SKM-1 (cell line): ENCODE results near the gene SHC1.

ENCODE experiments used
- DNase-seq: peaks from one replicate; lab custom pipeline; 2025; ENCODE audit not compliant: unreplicated experiment; lab: John Stamatoyannopoulos, UW

SHC1 gene

DNA sequence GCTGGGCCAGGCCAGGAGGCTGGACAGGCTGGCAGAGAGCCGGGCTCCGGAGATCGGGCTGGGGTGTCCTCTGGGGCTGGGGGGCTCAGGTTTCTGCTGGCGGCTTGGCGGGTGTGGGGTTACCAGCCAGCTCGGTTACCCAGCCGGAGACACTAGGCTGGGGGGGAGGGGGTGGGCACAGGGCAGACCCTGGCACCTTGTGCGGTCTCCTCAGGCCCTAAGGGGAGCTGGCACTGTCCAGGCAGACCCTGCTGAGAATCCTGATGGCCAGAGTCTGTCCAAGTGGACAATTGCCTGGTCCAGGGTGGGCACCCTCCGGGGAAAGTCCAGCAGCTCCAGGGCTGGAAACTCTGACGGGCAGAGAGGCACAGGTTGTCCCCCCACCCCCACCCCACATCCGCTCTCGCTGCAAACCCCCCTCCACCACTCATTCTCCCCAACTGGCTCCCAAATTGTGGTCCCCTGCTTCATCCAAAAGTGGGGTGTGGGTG lies 38.7 kb upstream of the SHC1 start:
- DNase-seq: no peak

DNA sequence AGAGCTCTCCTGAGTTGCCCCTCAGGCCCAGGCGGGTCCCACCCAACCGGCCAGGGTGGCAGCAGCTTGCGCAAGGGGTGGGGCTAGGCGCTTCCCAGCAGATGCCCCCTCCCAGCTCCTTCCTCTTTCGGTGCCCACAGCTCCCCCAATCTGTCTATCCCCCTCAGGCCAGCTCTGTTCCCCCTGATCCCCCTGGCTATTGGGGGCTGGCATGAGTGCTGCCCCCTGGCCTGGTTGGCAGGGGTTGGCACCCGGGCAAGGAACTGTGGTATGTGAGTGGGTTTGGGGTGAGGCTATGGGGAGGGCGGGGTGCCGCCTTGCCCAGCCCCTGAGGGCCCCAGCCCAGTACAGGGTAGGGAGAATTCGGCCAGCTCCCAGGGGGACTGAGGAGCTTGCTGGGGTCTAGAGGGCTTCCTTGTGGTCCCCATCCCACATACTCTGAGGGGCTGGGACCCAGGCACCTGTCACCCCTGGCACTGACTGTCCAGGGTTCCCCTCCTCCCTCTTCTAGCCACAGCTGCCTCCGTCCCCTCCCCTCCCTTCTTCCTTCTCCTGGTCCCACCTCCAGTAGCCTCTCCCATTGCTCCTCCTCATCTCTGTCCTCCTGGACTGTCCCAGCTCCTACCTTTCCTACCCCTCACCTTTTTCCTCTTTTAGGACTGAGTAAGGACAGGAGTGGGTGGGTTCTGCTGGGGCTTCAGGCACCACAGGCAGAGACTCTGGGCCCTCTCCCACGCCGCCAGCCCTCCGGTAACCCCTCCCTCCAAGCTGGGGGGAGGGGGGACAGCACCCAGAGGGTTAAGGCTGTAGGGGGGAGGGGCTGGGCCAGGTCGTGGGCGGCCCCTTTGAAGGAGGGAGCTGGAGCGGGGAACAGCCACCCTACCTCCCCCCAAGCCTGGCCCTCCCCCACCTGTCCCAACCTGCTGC lies 37.7 kb upstream of the SHC1 start:
- no peak for DNase-seq

DNA sequence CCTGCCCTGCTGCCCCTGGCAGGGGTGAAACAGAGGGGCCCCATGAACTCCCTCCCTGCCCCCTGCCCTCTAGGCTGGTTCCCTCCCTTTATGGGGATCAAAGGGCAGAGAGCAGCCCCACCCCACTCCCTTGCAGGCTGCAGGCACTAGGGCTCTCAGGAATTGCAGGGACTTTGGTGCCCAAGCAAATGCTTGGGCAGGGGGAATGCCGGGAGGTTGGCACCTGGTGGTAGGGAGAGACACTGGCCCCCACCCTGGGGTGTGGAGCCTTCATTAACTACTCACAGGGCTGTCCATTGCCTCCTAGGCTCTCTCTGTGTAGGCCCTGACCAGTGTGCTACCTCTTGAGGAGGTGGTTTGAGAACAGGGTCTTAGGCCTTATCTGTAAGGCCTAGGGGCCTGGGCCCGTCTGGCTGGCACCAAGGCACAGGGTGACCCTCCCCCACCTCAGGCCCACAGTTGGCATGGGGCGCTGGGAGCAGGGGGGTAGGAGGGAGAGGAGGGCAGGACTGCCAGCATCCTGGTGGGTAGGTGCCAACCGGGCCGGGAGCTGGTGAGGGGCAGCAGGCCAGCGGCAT lies 36.8 kb upstream of the SHC1 start:
- DNase-seq: no peak

DNA sequence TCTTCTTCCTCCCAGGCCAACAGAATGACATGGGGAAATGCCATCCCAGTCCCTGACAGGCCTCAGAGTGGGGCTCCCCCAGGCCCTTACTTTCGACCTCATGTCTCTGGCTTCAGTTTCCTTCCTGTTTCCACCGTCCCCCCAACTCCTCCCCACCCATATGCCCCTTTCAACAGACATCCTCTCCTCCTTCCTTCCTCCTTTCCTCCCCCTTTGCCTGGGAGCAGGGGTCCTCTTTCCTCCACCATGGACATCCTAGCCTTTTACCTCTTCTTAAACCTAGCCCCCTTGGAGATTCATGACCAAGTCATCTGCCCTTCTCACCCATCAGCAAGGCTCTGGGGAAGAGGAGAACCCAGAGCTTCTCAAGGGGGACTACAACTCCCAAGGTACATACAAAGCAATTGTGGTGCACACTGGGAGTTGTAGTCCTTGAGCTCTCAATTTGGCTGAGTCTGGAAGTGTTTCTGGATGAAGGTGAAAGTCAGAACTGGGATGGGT lies 36.1 kb upstream of the SHC1 start:
- DNase-seq: peak; percentile 90

DNA sequence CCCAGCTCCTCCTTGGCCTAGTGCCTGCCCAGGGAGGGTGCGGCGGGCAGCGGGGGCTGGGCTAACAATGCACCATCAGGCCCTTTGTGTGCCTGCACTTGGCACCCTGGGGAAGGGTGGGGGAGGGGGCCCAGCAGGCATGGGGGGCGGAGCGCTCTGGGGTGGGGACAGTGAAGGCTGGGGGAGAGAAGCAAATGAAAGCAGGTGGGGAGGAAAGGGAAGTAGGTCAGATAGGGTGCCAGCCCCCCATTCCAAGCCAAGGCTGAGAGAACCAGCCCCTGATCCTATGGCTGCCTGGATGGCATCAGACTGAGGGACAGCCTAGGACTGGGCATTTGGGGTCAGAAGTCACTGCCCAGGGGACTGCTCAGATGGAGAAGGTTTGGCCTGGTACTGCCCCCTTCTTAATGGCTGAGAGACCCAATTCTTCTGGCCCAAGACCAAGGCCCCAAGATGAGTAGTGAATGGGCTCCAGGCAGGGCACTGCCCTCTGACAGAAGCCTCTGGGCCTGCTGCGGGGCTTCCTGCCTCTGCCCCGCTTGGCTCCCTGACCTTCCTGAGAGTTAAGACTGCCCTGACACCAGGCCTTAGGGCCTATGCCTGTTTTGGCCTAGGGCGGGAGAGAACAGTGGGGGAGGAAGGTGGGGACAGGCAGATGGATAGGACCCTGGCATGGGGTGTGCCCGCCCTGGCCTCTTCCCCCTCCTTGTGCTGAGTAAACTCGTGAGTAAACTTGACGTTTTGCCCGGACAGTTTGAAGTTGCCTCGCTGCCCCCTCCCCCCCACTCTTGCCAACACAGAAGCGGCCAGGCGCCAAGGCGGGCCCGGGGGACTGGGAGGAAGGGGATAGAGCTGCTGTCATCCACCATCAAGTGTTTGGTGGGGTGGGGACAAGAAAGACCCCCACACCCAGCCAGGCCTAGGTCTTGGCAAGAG lies 34.8 kb upstream of the SHC1 start:
- DNase-seq: no peak

DNA sequence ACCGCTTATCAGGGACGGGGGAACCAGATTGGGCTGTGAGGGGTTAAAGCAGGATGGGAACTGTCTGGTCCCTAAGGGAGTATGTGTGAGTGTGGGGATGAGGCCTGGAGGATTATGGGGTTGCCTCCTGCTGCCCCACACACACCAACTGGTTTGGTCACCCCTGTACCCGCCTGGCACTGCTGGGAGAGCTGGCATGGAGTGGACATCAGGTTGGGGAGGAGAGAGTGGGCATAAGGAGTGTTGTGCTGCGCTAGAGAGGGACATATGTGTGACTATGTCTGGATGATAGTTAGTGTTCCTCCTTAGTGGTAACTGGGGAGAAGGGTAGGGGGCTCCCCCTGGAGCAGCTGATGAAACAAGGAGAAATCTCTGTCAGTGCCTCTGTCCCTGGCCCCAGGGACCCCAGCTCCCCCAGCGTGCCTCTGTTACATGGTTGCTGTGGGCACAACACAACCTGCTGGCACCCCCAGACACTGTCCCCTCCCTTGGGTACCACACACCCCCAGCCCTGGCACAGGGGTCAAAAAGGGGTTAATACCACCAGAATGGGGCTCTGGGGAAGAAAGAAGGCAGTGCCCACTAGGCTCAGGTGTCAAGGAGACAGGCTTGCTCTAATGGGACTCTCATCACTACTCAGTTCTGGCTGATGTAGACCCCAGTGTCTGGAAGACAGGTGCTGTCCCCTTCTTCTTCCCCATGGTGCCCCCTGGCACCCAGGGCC lies 34.0 kb upstream of the SHC1 start:
- DNase-seq: no peak

DNA sequence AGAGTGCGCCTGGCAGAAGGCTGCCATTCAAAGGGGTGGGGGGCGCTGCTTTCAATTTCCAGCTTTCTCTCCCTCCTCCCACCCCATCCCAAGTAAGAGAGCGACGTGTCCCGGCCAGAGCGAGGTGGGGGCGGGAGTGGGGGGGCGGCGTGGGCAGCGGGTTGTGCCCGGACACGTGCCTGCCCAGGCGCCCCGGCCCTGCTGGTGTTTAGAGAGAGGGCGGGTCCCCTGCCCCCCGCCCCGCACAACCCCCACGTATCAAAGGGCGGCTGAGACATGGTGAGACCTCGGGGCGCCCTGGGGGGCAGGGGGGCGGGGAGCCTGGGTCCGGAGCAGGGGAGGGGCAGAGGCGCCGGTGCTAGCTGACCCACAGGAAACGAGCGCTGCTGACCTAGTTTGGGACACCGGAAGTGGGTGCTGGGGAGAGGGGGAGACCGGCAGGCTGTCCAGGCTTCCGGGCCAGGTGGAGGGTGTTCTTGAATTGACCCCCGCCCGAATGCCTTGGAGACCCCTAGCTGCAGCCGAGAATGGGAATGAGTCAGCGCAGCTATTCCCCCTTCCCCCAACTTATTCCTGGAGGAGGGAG lies 33.3 kb upstream of the SHC1 start:
- DNase-seq: no peak

DNA sequence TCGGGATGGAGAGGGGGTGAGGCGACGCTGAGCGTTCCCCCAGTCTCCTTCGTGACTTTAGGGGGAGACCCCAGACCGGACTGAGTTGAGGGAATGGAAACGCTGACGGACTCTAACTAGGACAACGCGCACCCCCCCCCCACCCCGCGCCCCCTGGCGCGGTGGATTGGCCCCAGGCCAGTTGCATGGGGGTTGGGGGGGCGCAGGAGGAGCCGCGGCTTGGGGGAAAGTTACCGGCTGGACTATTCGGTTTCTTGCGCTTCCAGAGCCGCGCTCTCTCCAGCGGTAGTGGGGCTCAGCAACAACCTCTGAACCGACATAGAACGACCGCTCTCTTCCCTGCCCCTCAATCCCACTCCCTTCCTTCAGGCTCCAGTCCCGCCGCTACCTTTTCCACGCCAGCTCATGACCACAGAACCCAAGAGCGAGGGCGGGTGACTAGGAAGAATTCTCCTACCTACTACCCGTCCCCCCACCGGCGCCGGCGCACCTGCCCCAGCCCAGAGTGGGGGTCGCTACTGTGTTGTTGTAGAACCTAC lies 32.7 kb upstream of the SHC1 start:
- DNase-seq: no peak

DNA sequence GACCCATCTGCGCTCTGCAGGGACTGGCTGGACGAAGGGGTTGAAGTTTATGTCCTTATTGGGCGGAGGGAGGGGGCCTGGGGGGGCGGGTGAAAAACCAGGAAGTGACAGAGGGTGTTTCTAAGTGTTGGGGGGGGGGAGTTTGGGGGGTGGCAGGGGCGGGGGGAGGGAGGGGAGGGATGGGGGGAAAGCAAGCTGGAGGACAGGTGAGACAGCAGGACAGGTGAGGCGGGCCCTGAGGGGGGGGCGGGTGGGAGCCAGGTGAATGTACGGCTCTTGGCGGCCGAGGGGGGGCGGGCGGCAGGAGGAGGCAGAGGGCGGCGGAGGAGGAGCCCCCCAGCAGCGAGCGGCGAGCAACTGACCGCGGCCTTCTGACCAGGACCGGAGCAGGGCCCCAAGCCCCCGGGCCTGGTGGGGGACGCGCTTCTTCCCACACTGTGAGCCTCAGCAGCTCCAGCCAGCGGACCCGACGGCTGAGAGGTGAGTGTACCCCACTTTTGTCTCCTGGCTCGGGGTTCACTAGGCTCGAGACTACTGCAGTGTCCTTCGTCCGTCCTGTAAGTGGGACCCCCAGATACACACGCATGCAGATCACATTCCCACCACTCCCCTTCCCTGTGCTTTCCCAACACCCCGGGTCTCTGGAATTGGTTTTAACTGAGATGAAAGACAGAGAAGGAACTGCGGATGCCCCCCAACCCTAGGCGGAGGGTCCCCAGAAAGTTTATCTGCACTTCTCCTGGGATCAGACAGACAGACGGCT lies 32.1 kb upstream of the SHC1 start, which contains the start of gene ZBTB7B:
Gene ZBTB7B, plus strand, starts transcription at position 339 of the 763 bp plus-strand sequence. CDS start 11,859 bp downstream, outside the sequence.
- DNase-seq: peak; percentile 94

DNA sequence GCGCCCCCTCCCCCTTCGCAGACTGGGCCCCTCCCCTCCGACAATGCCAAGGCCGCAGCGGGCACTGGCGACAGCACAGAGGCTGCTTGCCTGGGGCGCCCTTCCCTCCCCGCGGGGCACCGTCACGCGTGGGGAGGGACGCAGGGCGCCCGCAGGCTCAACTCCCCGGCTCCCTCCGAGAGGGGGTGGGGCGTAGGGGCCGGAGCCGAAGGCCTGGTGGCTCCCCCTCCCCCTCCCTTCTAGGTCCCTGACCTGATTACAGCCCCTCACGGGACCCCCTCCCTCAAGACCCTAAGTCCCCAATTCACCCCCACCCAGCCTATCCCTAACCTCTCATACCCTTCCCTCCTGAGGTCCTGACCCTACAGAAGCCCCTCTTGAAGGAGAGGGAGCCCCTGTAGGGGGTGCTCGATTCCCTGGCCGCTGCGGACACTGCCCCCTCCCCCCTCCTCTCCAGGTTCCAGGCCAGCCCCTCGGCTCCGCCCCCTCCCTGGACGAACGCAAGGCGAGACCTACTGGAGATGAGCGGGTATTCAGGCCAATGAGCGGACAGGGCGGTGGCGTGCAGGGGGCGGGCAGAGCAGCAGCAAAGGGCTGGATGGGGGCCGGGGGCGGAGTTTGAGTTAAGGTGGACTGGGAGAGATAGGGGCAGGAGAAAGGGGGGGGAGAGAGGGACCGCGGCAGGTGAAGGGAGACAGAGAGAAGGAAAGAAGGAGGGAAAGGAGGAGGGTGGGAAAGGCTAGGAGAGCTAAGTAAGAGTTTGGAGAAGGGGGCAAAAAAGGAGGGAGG lies 31.3 kb upstream of the SHC1 start:
- peak; percentile 100 for DNase-seq

DNA sequence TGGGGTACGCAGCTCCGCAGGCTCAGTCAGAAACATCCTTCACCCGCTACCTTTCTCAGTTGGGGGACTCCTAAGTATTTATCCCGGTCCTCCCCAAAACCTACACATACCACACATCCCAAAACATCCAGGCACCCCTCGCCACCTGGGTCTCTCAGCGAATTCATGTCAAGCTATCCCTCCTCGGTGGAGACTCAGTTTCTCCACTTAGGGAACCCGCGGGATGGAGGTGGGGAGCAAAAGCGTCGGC lies 30.8 kb upstream of the SHC1 start:
- no peak for DNase-seq

DNA sequence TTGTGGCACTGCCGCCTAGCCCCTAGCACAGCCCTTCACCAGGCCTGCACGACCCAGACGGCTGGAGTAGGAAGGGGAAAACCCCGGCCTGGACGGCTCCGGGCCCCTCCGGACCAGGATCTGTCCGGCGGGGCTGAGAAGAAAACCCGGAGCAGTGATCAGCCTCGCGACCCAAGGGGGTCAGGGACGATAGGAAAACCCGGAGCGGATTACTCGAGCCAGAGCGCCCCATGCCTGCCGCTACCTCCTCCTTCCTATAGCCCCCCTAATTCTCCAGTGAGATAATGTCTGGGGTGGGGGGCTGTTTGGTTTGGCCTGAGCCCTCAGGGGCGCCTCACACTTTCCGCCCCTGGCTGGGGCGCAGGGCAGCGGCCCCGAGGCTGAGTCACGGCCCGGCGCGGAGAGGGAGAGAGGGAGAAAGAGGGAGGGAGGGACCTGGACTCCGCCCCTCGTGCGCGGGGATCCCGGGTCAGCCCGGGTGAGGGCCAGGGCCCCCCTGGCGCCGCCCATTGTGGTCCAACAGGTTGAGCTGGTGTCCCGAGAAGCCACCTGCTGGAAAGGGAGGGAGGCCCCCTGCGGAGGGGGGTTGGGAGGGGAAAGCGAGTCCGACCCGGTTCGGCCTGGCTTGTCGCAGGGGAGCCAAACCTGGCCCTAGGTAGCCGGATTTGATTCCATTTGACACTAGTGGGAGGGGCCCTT lies 30.3 kb upstream of the SHC1 start:
- peak; percentile 96 for DNase-seq

DNA sequence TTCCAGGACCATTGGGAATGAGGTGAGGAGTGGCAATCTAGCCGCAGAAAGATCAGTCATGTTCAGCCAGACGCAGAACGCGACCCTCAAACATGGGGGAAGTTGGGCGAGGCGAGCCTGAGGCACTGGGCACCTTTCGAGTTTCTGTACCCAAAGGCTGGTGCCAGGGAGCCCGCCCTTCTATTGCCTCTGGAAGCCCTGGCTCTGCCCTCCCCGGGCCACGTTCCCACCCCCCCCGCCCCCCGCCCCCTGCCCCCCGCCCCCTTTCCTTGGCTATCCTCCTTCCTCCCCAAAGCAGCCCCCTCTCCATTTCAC lies 29.8 kb upstream of the SHC1 start:
- DNase-seq: no peak

DNA sequence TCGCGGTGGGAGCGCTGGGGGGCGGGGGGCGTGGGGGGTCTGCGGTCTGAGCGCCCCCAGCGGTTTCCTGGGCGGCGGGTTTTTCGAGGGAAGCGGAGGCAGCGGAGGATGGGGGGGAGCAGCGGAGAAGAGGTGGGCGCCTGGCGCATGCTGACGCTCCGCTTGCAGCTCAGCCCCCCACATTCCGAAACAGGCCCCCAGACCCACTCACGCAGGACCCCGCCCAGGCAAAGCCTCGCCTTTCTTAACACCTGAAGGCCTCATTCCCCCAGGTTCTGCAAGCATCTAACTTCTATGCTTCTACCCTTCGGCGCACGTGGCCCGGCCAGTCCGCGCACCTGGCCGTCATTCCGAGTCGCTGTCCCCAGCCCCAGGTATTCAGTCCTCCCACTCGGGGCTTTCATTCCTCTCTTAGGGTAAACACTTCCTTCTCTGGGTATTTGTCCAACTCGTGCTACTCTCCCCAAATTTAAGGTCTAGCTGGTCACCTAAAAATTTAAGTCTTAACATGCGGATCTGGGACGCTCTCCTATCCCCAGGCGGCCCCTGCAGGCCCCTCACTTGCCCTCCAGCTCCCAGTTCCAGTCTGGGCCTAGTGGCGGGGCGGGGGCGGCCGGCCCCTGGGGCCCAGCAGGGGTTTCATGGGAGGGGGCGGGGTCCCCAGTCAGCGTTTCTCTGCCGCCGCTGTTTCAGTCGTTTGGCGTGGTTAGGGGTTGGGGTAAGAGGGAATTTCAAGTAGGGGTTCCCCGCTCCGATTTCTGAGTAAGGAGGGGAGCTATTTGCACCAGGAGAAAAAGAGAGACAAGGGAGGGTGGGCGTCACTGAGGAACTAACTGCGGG lies 29.2 kb upstream of the SHC1 start:
- DNase-seq: no peak

DNA sequence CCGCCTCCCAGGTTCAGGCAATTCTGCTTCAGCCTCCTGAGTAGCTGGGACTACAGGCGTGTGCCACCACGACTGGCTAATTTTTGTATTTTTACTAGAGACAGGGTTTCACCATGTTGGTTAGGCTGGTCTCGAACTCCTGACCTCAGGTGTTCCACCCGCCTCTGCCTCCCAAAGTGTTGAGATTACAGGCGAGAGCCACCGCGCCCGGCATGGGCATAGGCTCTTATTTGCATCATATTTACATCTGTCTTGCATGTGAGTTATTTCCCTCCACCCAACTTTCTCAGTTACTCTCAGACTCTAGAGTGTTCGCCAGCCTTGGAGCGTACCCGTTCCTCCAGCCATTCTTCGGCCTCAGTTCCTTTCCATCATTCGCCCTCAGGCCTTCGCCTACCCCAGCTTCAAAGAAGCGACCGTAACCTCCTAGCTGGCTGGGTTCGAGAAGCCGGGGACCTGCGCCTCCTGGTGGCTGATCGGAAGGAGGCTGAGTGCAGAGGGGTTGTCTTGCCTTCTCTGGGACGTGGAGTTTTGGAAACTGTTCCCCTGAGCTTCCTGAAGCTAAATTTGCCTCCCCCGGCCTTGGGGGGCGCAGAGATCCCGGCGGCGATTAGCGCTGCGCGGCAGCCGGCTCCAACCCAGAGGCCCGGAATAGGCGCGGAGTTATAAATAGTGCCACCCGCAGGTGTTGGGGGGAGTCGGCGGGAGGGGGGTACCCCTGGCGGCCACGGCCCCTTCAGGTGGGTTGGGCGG lies 28.4 kb upstream of the SHC1 start:
- peak; percentile 90 for DNase-seq

DNA sequence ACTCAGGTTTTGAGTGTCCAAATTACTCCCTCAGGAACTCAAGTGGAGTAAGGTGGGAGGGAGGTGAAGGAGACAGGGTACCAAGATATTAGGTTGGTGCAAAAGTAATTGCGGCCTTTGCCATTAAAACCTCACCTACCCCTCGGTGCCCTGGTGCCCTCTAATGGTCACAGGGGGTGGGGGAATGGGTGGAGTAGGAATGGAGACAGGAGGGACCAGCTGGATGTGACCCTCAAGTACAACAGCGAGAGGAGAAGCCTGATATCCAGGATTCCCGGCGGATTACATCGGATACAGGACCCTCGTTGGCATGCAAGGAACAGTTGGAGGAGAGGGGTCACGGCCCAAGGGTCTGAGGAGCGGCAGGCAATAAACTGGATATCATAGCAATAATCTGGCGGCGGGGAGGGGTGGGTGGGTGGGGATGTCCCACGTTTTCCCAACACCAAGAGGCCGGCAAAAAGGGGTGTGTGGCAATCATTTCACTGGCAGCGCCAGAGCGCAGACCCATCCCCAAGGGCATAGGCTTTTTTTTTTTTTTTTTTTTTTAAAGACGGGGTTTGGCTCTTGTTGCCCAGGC lies 27.7 kb upstream of the SHC1 start:
- DNase-seq: no peak
